ENCODE data around the gene SLC35E2B. TPM values are rescaled to one million over a fixed set of nuclear protein-coding genes. Genes with fewer than 3 reads are reported as not detected.
"Not testable (repeated sequence)": the region's sequence is repeated elsewhere in the genome, so short reads cannot be mapped to it uniquely, and the experiment has no call there.

SLC35E2B gene
- total RNA-seq, 1 experiment from 2014 or later = 24.9 TPM

DNA sequence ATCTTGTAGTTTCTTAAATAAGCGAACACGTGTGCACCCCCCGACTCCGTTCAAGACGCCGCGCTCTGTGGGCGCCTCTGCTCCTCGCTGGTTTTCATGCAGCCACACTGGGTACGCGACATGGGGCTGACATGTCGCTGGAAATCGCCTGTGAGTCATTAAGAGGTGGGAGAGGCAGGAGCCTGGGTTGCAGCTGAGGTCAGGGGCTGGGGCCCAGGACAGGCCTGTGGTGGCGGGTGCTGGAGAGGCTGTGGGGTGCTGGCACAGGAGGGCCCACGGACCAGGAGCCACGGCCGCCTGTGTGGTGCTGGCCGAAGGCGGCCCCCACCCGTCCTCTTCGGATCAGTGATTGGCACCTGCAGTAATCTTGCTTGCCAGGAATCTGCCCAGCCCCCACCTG is 17.8 kb downstream of the SLC35E2B start:
- H3K4me3 ChIP-seq (ENCODE audit: low read length); H3K36me3 ChIP-seq (ENCODE audit: insufficient read depth, low read length); H3K9ac ChIP-seq (ENCODE audit: low read length); H3K9me3 ChIP-seq (ENCODE audit: low read length); H3K27me3 ChIP-seq (ENCODE audit: low read length); DNase-seq; H3K27ac ChIP-seq (ENCODE audit: low read length); H4K20me1 ChIP-seq (ENCODE audit: insufficient read depth, low read depth, low read length); H2AFZ ChIP-seq (ENCODE audit: low read length); H3K9me2 ChIP-seq (replicated peaks; ENCODE audit: insufficient read depth, low read length); H3K4me2 ChIP-seq (ENCODE audit: low read depth, low read length, poor library complexity, severe bottlenecking): not testable (repeated sequence)
- Histone ChIP-seq H3K79me2 (ENCODE audit: low read length) (peaks cover 13% of the 10 kb centered on the region; the same call in 1 of the 2 replicates), H3K4me1 (ENCODE audit: low read length) (peaks cover 22% of the 10 kb centered on the region)

GRCh38 chr1:1672181-1672965 is 20.2 kb downstream of the SLC35E2B start:
- no peak overlapping the region for H3K4me2 ChIP-seq (ENCODE audit: low read depth, low read length, poor library complexity, severe bottlenecking)
- peaks cover 1% of the 10 kb centered on the region for H3K4me1 ChIP-seq (ENCODE audit: low read length)
- H3K9me3 ChIP-seq (ENCODE audit: low read length) = no peaks in the 10 kb centered on the region
- H3K9me2 ChIP-seq (replicated peaks; ENCODE audit: insufficient read depth, low read length) = no peaks in the 10 kb centered on the region
- DNase-seq = no peak
- no peaks in the 10 kb centered on the region for H4K20me1 ChIP-seq (ENCODE audit: insufficient read depth, low read depth, low read length)
- no peak overlapping the region for H3K27ac ChIP-seq (ENCODE audit: low read length)
- H3K4me3 ChIP-seq (ENCODE audit: low read length) = no peak overlapping the region
- no peaks in the 10 kb centered on the region for H3K27me3 ChIP-seq (ENCODE audit: low read length)
- no peak overlapping the region for H3K9ac ChIP-seq (ENCODE audit: low read length)
- no peaks in the 10 kb centered on the region for H3K36me3 ChIP-seq (ENCODE audit: insufficient read depth, low read length)
- H3K79me2 ChIP-seq (ENCODE audit: low read length) = no peaks in the 10 kb centered on the region
- no peak overlapping the region for H2AFZ ChIP-seq (ENCODE audit: low read length)

- no peak overlapping the region for H2AFZ ChIP-seq (ENCODE audit: low read length)
- H3K9me2 ChIP-seq (replicated peaks; ENCODE audit: insufficient read depth, low read length) = no peaks in the 10 kb centered on the region
- no peaks in the 10 kb centered on the region for H3K9me3 ChIP-seq (ENCODE audit: low read length)
- H3K4me1 ChIP-seq (ENCODE audit: low read length) = no peaks in the 10 kb centered on the region
- H3K4me2 ChIP-seq (ENCODE audit: low read depth, low read length, poor library complexity, severe bottlenecking) = no peak overlapping the region
- no peak for DNase-seq
- H3K36me3 ChIP-seq (ENCODE audit: insufficient read depth, low read length) = no peaks in the 10 kb centered on the region
- no peaks in the 10 kb centered on the region for H3K27me3 ChIP-seq (ENCODE audit: low read length)
- H3K4me3 ChIP-seq (ENCODE audit: low read length) = no peak overlapping the region
- no peak overlapping the region for H3K27ac ChIP-seq (ENCODE audit: low read length)
- no peaks in the 10 kb centered on the region for H3K79me2 ChIP-seq (ENCODE audit: low read length)
- no peaks in the 10 kb centered on the region for H4K20me1 ChIP-seq (ENCODE audit: insufficient read depth, low read depth, low read length)
- H3K9ac ChIP-seq (ENCODE audit: low read length) = no peak overlapping the region
These were observed 21.1 kb downstream of the SLC35E2B start for GRCh38 chr1:1671365-1672119.

DNA sequence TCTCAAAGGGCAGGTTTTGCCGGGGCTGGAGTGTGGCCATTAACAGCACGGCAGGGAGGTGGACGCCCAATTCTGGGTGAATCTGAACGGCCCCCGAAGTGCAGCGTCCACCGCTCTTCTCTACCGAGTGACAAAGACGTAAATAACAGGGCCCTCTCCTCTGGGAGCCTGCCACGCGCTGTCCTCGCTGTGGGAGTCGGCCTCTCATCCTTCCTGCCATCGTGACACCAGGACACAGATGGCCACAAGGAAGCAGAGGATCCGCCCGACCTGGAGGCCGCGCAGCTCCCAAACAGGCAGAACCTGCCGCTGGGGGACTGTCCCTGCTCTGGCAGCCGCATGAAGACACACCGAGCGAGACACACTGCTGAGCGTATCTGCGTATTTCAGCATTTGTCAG is 21.7 kb downstream of the SLC35E2B start:
- no peaks in the 10 kb centered on the region for H3K9me3 ChIP-seq (ENCODE audit: low read length)
- no peak overlapping the region for H3K9ac ChIP-seq (ENCODE audit: low read length)
- H3K27ac ChIP-seq (ENCODE audit: low read length) = no peak overlapping the region
- no peaks in the 10 kb centered on the region for H3K27me3 ChIP-seq (ENCODE audit: low read length)
- no peaks in the 10 kb centered on the region; the same call in 1 of the 2 replicates for H3K36me3 ChIP-seq (ENCODE audit: insufficient read depth, low read length)
- H3K4me1 ChIP-seq (ENCODE audit: low read length) = no peaks in the 10 kb centered on the region
- no peak overlapping the region for H2AFZ ChIP-seq (ENCODE audit: low read length)
- H4K20me1 ChIP-seq (ENCODE audit: insufficient read depth, low read depth, low read length) = no peaks in the 10 kb centered on the region
- H3K4me2 ChIP-seq (ENCODE audit: low read depth, low read length, poor library complexity, severe bottlenecking) = no peak overlapping the region
- no peak for DNase-seq
- H3K4me3 ChIP-seq (ENCODE audit: low read length) = no peak overlapping the region
- no peaks in the 10 kb centered on the region for H3K9me2 ChIP-seq (replicated peaks; ENCODE audit: insufficient read depth, low read length)
- H3K79me2 ChIP-seq (ENCODE audit: low read length) = no peaks in the 10 kb centered on the region

DNA sequence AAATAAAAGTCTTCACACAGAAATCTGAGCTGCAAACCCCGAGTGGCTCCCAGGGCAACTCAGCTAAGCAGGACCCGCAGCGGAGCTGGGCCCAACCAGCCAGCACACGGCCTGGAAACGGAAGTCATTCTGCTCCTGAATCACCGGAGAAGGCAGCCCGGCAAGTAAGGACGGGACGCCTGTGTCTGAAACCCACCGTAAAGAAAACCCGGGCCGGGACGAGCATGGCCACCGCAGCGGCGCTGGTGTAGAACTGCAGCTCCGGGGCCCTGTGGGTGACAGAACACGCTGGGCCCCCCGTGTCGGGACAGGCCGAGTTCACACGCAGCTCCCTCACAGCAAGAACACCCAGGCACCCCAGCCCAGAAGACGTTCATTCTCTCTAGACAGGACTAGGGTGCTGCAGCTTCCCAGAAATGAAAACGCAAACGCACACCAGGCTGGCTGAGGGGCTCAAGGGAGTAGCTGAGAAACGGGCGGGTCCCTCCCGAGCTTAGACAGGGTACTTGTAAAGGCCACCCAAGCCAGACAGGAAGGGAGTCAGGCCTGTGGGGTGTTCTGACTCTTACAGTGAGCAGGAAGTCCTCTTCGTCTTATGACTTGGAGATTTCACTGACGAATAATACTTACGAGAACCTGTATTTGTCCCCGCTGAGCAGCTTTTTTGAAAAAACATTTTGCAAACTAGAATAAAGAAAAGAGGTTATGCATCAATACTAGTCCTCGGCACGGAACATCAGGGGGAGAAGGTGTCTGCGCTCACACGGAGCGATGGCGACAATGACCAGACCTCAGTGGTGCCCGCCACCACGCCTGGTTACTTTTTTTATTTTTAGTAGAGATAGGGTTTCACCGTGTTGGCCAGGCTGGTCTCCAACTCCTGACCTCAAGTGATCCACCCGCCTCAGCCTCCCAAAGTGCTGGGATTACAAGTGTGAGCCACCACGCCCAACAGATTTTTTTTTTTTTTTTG is 22.8 kb downstream of the SLC35E2B start:
- no peaks in the 10 kb centered on the region for H3K27me3 ChIP-seq (ENCODE audit: low read length)
- no peak overlapping the region for H3K9ac ChIP-seq (ENCODE audit: low read length)
- H3K9me2 ChIP-seq (replicated peaks; ENCODE audit: insufficient read depth, low read length) = no peaks in the 10 kb centered on the region
- no peak for DNase-seq
- H3K4me1 ChIP-seq (ENCODE audit: low read length) = no peaks in the 10 kb centered on the region
- H4K20me1 ChIP-seq (ENCODE audit: insufficient read depth, low read depth, low read length) = 0 out of 2 replicates have a peak, but pooled peaks cover 2% of the 10 kb centered on the region
- no peak overlapping the region for H2AFZ ChIP-seq (ENCODE audit: low read length)
- H3K27ac ChIP-seq (ENCODE audit: low read length) = no peak overlapping the region
- H3K36me3 ChIP-seq (ENCODE audit: insufficient read depth, low read length) = no peaks in the 10 kb centered on the region; the same call in 1 of the 2 replicates
- no peak overlapping the region for H3K4me3 ChIP-seq (ENCODE audit: low read length)
- no peaks in the 10 kb centered on the region for H3K79me2 ChIP-seq (ENCODE audit: low read length)
- H3K4me2 ChIP-seq (ENCODE audit: low read depth, low read length, poor library complexity, severe bottlenecking) = no peak overlapping the region
- no peaks in the 10 kb centered on the region for H3K9me3 ChIP-seq (ENCODE audit: low read length)

DNA sequence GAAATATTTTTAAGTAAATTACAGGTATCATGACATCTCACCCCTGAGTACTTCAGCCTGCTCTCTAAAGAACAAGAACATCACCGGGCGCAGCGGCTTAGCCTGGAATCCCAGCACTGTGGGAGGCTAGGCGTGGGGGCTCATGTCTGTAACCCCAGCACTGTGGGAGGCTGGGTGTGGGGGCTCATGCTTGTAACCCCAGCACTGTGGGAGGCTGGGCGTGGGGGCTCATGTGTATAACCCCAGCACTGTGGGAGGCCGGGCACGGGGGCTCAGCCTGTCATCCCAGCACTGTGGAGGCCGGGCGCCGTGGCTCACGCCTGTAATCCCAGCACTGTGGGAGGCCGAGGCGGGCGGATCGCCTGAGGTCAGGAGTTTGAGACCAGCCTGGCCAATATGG is 26.1 kb downstream of the SLC35E2B start:
- Histone ChIP-seq H3K9me2 (replicated peaks; ENCODE audit: insufficient read depth, low read length) (no peaks in the 10 kb centered on the region), H3K27me3 (ENCODE audit: low read length) (no peaks in the 10 kb centered on the region), H4K20me1 (ENCODE audit: insufficient read depth, low read depth, low read length) (0 out of 2 replicates have a peak, but pooled peaks cover 2% of the 10 kb centered on the region), H3K4me3 (ENCODE audit: low read length) (no peak overlapping the region), H2AFZ (ENCODE audit: low read length) (no peak overlapping the region), H3K4me2 (ENCODE audit: low read depth, low read length, poor library complexity, severe bottlenecking) (no peak overlapping the region), H3K79me2 (ENCODE audit: low read length) (no peaks in the 10 kb centered on the region), H3K36me3 (ENCODE audit: insufficient read depth, low read length) (no peaks in the 10 kb centered on the region; the same call in 1 of the 2 replicates), H3K27ac (ENCODE audit: low read length) (no peak overlapping the region), H3K9me3 (ENCODE audit: low read length) (no peaks in the 10 kb centered on the region), H3K4me1 (ENCODE audit: low read length) (no peaks in the 10 kb centered on the region), H3K9ac (ENCODE audit: low read length) (no peak overlapping the region)
- no peak for DNase-seq

DNA sequence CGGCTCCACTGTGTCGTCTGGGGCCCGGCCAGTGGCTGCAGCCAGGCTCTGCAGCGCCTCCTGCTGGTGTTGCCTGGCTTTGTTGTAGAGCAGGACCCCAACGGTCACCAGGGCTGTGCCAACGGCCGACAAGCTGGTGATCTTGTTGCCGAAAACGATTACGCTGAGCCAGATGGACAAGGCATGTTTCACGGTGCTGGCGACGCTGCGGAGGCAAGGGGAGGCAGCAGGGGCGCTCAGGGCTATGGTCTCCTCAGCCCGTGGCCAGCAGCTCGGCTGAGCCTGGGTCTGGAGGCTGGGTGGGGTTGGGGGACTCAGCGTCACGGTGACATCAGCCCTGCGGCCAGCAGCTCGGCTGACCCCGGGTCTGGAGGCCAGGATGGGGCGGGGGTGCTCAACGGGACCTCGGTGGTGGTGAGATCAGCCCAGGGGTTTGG is 26.8 kb downstream of the SLC35E2B start:
- Histone ChIP-seq H3K4me2 (ENCODE audit: low read depth, low read length, poor library complexity, severe bottlenecking) (no peak overlapping the region), H2AFZ (ENCODE audit: low read length) (no peak overlapping the region), H3K4me3 (ENCODE audit: low read length) (no peak overlapping the region), H3K27ac (ENCODE audit: low read length) (no peak overlapping the region), H3K9me2 (replicated peaks; ENCODE audit: insufficient read depth, low read length) (no peaks in the 10 kb centered on the region), H3K27me3 (ENCODE audit: low read length) (no peaks in the 10 kb centered on the region), H3K4me1 (ENCODE audit: low read length) (peaks cover 4% of the 10 kb centered on the region), H4K20me1 (ENCODE audit: insufficient read depth, low read depth, low read length) (0 out of 2 replicates have a peak, but pooled peaks cover 2% of the 10 kb centered on the region), H3K9me3 (ENCODE audit: low read length) (no peaks in the 10 kb centered on the region), H3K9ac (ENCODE audit: low read length) (no peak overlapping the region), H3K36me3 (ENCODE audit: insufficient read depth, low read length) (no peaks in the 10 kb centered on the region; the same call in 1 of the 2 replicates), H3K79me2 (ENCODE audit: low read length) (no peaks in the 10 kb centered on the region)
- DNase-seq = no peak
